GM18907 (cell line): ENCODE measurements around the gene CATSPER3.

Experiments
- ATAC-seq: cut with Tn5 transposase; IDR thresholded peaks from one replicate; pipeline ENCODE4 v1.9.1; 2021; ENCODE audit warnings: mild to moderate bottlenecking, moderate library complexity; ENCODE audit not compliant: unreplicated experiment

The CATSPER3 gene

GRCh38 chr5:135009736-135010501 lies 42.2 kb downstream of the CATSPER3 start:
- ATAC-seq: no peak

- no peak for ATAC-seq
Observed at GRCh38 chr5:135010502-135011354, 43.0 kb downstream of the CATSPER3 start.

DNA sequence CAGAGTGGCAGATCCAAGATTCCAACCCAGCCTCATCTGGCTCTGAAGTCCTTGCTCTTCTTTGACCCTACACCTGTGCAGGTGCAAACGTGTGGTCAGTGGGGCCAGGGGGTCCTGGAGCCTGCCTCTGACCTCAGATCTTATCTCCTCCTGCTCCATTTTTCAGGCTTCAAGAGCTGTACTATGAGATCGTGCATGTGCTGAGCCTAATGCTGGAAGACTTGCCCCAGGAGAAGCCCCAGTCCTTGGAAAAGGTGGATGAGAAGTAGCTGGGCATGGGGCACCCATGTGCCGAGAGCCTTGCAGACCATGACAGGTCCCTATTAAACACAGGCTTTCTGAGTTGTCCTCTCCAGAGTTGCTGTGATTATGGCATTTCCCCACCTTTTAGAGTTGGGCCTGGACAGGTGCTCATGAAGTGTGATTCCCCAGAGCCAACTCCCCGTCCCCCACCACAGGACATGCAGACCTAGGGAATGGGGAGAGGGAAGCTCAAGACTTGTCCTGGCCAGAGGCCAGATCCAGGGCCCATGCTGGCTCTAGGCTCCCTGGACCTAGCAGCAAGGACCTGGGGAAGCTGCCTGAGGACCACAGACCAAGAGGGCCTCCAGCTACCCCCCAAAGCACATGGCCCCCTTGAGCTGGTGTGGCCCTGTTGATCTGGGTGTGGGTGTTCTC lies 43.8 kb downstream of the CATSPER3 start:
- ATAC-seq: no peak

DNA sequence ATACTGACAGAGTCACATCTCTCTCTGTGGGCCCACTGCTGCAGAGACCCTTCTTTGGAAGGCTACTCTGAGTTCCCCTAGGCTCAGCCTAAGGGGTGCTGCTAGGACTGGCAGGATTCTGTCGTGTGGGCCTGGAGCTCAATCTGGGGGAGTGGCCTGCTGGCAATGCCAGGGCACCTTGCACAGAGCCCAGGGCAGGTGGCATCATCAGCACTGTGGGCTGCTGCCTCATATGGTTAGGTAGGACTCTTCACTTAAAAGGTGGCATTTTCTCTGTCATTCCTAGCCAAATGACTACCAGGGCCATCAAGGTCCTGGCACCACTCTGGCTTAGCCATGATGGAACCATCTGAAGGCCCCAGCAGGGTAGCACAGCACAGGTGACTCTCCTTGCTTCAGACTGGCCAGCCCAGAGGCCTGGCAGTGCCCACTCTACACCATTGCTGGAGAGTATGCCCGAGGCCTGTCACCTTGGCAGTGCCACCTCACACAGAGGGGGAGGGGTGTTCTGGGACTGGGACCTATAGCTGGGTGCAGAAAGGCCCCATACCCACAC lies 44.4 kb downstream of the CATSPER3 start:
- no peak for ATAC-seq

- ATAC-seq: no peak
Observed at GRCh38 chr5:135012951-135013391, 45.3 kb downstream of the CATSPER3 start.

DNA sequence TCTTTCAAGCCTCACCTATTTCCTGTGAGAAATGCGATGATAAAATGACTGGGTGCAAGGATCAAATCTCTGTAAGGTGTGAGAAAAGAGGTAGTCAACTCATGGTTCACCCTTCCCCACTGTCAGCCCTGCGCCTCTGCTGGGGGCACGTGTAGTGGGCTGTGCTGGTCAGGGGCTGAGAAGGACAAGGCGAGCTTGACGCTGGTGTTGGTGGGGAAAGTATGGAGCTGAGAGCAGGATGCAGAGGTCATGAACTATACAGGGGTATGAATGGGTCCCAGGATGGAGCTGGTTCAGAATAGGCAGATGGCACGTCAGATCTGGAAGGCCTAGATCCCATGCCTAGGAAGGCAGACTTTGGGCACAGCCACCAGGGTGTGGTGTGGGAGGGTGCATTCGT lies 45.7 kb downstream of the CATSPER3 start:
- no peak for ATAC-seq

DNA sequence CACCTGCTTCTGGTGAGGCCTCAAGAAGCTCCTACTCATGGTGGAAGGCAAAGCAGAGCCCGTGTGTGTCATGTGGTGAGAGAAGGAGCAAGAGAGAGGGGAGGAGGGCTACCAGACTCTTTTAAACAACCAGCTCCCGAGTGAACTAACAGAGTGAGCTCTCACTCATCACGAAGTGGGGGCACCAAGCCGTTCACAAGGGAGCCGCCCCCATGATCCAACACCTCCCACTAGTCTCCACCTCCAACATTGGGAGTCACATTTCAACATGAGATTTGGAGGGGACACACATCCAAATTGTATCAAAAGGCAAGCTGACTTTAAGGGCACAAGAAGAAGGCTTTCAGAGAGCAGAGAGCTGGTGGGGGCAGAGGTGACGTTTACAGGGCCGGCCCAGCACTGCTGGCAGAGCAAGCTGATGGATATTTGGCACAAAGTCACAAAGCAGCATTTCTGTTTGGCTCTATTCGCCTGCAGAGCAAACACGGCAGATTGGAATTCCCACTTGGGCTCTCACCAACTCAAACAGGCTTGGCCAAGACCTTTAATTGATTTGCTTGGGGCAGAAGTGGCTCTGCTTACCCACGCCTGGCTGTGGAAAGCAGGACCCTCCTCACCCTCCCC lies 46.4 kb downstream of the CATSPER3 start:
- no peak for ATAC-seq

DNA sequence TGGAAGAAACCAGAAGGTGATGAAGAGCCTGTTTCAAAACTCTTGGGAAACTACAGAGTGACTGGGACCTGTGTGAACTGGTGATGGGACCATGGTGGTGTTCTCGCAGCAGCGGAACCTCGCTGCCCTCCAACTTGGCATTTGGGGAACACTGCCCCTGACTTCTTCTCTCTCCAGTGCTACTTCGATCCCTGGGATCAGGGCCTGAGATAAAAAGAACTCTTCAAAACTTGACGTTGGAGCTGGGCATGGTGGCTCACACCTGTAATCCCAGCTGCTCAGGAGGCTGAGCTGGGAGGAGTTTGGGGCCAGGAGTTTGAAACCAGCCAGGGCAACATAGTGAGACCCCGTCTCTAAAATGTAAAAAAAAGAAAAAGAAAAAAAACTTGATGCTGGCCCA lies 48.2 kb downstream of the CATSPER3 start:
- no peak for ATAC-seq

- no peak for ATAC-seq
Observed at GRCh38 chr5:135016861-135017290, 49.2 kb downstream of the CATSPER3 start.

- no peak for ATAC-seq
Observed at GRCh38 chr5:135018457-135018856, 50.8 kb downstream of the CATSPER3 start.

DNA sequence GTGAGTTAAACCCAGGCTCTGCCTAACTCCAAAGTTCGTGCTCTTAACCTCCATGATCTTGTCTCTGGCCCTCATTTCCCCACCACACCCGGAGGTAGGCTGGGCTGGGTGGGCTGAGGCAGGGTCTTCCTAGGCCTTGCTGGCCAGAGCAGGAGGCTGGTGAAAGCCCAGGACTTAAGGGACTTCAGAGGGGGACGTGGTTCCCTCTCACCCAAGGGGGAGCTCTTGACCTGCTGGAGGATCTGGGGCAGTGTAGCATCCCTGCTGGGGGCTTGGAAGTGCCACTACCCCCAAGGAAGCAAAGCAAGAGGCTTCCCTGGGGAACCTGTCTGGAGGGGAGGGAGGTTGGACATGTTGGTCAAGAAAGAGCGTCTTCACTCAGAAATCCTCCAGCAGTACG lies 51.6 kb downstream of the CATSPER3 start:
- no peak for ATAC-seq

DNA sequence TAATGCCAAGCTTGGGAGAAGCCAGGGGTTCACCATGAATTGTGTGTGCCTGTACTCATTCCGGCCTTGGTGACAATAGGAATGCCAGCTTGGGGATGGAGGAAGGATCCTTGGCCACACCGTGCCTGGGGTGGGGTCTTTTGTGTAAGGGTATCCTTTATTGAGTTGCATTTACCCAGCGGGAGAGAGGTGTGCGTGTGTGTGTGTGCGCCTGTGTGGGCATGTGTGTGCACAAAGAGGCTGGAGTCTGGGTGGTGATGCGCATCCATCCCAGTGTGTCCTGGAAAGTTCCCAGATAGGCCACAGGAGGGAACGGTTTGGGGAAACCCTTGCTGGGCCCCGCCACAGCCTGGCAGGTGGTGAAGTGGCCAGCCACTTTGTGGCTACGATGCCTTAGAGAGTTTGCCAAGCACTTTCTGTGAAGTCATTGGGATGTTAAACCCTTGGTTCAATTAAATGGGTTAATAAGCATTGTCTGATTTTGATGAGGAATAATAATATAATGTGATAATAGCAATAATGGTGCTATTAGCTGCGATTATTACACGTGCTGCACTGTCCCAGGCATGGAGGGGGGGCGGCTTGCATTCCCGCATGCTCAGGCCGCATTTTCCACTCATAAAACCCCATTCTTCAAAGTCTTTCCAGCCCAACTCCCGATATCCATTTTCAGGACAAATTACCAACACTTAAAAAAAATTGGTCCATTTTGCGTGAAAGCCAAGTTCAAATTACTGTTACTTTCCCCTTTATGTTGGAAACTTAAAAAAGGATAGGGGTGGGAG lies 52.6 kb downstream of the CATSPER3 start:
- no peak for ATAC-seq

GRCh38 chr5:135024956-135025729 lies 57.4 kb downstream of the CATSPER3 start:
- no peak for ATAC-seq

- ATAC-seq: no peak
Observed at GRCh38 chr5:135025730-135026644, 58.3 kb downstream of the CATSPER3 start.

DNA sequence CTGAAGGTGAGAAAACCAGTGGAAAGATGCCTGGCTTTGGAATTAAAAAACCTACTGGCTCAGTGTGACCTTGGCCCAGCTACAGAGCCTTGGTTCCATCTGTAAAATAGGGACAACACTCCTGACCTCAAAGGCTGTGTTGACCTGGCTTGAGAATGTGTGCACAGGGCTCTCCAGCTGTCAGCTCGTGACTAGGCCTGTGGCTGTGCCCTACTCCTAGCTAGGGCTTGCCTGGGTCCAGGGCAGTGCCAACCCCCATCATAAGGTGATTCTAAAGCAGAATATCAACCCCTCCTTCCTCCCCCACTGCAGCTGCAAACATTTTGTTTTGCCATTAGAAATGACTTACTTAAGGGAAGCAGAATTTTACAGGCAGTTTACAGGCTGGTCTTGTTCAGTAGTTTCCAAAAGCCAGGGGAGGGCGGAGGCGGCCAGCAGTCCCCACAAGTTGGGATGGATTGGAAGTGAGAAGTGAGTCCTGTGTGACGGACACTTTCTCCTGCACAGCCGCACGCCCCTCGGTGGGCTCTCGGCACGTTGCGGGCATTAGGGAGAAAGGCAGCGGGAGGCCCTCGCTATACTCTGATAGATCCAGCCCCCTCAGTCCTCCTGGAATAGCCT lies 59.0 kb downstream of the CATSPER3 start:
- ATAC-seq: no peak

GRCh38 chr5:135027266-135027696 lies 59.6 kb downstream of the CATSPER3 start:
- no peak for ATAC-seq
